DND-41 (cell line): ENCODE data around the gene GRIN1.

ENCODE experiments used
- EZH2 ChIP-seq: IDR thresholded peaks from 3 replicates; pipeline ENCODE4 v1.6.1; 2012; ENCODE audit warnings: borderline replicate concordance, low read depth, mild to moderate bottlenecking, moderate library complexity, low read length, inconsistent platforms; ENCODE audit not compliant: severe bottlenecking
- TF ChIP-seq, protein P1 (sequence below): IDR thresholded peaks from 2 replicates; pipeline ENCODE4 v1.5.1; 2012; ENCODE audit warnings: borderline replicate concordance, low read length, moderate library complexity, mild to moderate bottlenecking; ENCODE audit not compliant: poor library complexity, severe bottlenecking; ENCODE audit errors: extremely low read depth

DNA sequence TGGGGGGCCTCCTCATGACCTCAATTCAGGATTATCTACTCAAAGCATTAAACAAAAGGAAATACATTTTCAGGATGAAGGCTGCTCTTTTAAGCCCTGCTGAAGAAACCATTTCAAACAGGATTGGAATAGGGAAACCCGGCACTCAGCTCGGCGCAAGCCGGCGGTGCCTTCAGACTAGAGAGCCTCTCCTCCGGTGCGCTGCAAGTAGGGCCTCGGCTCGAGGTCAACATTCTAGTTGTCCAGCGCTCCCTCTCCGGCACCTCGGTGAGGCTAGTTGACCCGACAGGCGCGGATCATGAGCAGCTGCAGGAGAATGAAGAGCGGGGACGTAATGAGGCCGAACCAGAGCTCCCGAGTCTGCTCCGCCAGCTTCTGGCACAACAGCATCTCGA is 65.8 kb downstream of the GRIN1 start:
- TF ChIP-seq, protein P1, sequence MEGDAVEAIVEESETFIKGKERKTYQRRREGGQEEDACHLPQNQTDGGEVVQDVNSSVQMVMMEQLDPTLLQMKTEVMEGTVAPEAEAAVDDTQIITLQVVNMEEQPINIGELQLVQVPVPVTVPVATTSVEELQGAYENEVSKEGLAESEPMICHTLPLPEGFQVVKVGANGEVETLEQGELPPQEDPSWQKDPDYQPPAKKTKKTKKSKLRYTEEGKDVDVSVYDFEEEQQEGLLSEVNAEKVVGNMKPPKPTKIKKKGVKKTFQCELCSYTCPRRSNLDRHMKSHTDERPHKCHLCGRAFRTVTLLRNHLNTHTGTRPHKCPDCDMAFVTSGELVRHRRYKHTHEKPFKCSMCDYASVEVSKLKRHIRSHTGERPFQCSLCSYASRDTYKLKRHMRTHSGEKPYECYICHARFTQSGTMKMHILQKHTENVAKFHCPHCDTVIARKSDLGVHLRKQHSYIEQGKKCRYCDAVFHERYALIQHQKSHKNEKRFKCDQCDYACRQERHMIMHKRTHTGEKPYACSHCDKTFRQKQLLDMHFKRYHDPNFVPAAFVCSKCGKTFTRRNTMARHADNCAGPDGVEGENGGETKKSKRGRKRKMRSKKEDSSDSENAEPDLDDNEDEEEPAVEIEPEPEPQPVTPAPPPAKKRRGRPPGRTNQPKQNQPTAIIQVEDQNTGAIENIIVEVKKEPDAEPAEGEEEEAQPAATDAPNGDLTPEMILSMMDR: no peak
- TF ChIP-seq EZH2: no peak
